ENCODE results near the gene FAM24A. TPM values are rescaled to one million over a fixed set of nuclear protein-coding genes. Genes with fewer than 3 reads are reported as not detected.

FAM24A gene
- total RNA-seq, 1 donor from 2014 or later, result not detected

GRCh38 chr10:122953902-122954730 is 43.7 kb downstream of the FAM24A start, which contains the start of gene C10orf88:
TSS of gene C10orf88 (minus strand) at chr10:122954227. CDS start at chr10:122954178, 49 bp downstream.
- Mint-ChIP-seq H3K4me3 (peak within 1 kb of the TSS; percentile 97), H3K4me1 (peaks cover 25% of the 10 kb centered on the region), H3K27me3 (ENCODE audit: low read depth) (peaks cover 34% of the 10 kb centered on the region), H3K9me3 (peaks cover 7% of the 10 kb centered on the region), H3K27ac (ENCODE audit: unreplicated experiment) (no peak within 1 kb of the TSS), H3K36me3 (ENCODE audit: low read depth) (peaks cover 6% of the 10 kb centered on the region)
- DNase-seq (ENCODE audit: low read depth, low spot score), result peak; percentile 95
- TF ChIP-seq CTCF (conservative IDR thresholded peaks at IDR 0.05), result no peak

- Mint-ChIP-seq H3K27me3 (ENCODE audit: low read depth) (peaks cover 35% of the 10 kb centered on the region), H3K9me3 (peaks cover 7% of the 10 kb centered on the region), H3K27ac (ENCODE audit: unreplicated experiment) (no peak overlapping the region), H3K4me3 (peak overlapping the region; percentile 97), H3K4me1 (peaks cover 25% of the 10 kb centered on the region), H3K36me3 (ENCODE audit: low read depth) (peaks cover 6% of the 10 kb centered on the region)
- TF ChIP-seq CTCF (conservative IDR thresholded peaks at IDR 0.05), result no peak
- DNase-seq (ENCODE audit: low read depth, low spot score), result no peak
These were observed 44.3 kb downstream of the FAM24A start for GRCh38 chr10:122954731-122955050.

GRCh38 chr10:122955892-122956291 is 45.5 kb downstream of the FAM24A start:
- Mint-ChIP-seq H3K4me3 (peak overlapping the region; percentile 42), H3K27me3 (ENCODE audit: low read depth) (peaks cover 37% of the 10 kb centered on the region)

GRCh38 chr10:122957474-122957873 is 47.1 kb downstream of the FAM24A start:
- H3K27ac Mint-ChIP-seq (ENCODE audit: unreplicated experiment), result no peak overlapping the region
- no peak overlapping the region for H3K4me3 Mint-ChIP-seq
- H3K4me1 Mint-ChIP-seq, result peaks cover 16% of the 10 kb centered on the region
- H3K36me3 Mint-ChIP-seq (ENCODE audit: low read depth), result peaks cover 6% of the 10 kb centered on the region
- H3K27me3 Mint-ChIP-seq (ENCODE audit: low read depth), result peaks cover 37% of the 10 kb centered on the region
- no peak for TF ChIP-seq CTCF (conservative IDR thresholded peaks at IDR 0.05)
- no peak for DNase-seq (ENCODE audit: low read depth, low spot score)
- H3K9me3 Mint-ChIP-seq, result peaks cover 7% of the 10 kb centered on the region

More at GRCh38 chr10:122955892-122956291, 45.5 kb downstream of the FAM24A start:
- no peak for TF ChIP-seq CTCF (conservative IDR thresholded peaks at IDR 0.05)
- no peak overlapping the region for H3K27ac Mint-ChIP-seq (ENCODE audit: unreplicated experiment)
- H3K36me3 Mint-ChIP-seq (ENCODE audit: low read depth), result peaks cover 6% of the 10 kb centered on the region
- H3K9me3 Mint-ChIP-seq, result peaks cover 7% of the 10 kb centered on the region
- DNase-seq (ENCODE audit: low read depth, low spot score), result no peak
- H3K4me1 Mint-ChIP-seq, result peaks cover 22% of the 10 kb centered on the region

- Mint-ChIP-seq H3K27ac (ENCODE audit: unreplicated experiment) (no peak overlapping the region), H3K36me3 (ENCODE audit: low read depth) (peaks cover 6% of the 10 kb centered on the region), H3K9me3 (peaks cover 12% of the 10 kb centered on the region), H3K4me3 (no peak overlapping the region), H3K4me1 (no peaks in the 10 kb centered on the region), H3K27me3 (ENCODE audit: low read depth) (peaks cover 21% of the 10 kb centered on the region)
- no peak for DNase-seq (ENCODE audit: low read depth, low spot score)
- TF ChIP-seq CTCF (conservative IDR thresholded peaks at IDR 0.05), result no peak
These were observed 52.0 kb downstream of the FAM24A start for GRCh38 chr10:122962405-122962804.

Other genes starting within 250 kb of the FAM24A start
- gene C10orf120, start 210.8 kb upstream of the FAM24A start, total RNA-seq, result not detected in 2 replicates
- gene CUZD1, start 64.8 kb upstream of the FAM24A start, total RNA-seq, result not detected in 2 replicates
- gene FAM24B, start 31.0 kb upstream of the FAM24A start, total RNA-seq, result not detected in 2 replicates
- 11.8 and 13.5 TPM in 2 replicates for gene C10orf88, start 43.6 kb downstream of the FAM24A start, total RNA-seq
- gene PSTK, start 69.8 kb downstream of the FAM24A start, total RNA-seq, result 5.8 and 6.8 TPM in 2 replicates
- gene IKZF5, start 98.2 kb downstream of the FAM24A start, total RNA-seq, result 12.1 and 14.1 TPM in 2 replicates
- 16.8 and 17.2 TPM in 2 replicates for gene ACADSB, start 98.4 kb downstream of the FAM24A start, total RNA-seq
- not detected in 2 replicates for gene HMX3, start 225.4 kb downstream of the FAM24A start, total RNA-seq
- not detected in 2 replicates for gene HMX2, start 237.5 kb downstream of the FAM24A start, total RNA-seq
- gene BUB3, start 243.8 kb downstream of the FAM24A start, total RNA-seq, result 171 and 182 TPM in 2 replicates